ENCODE measurements around the gene MUC5B.

The MUC5B gene

GRCh38 chr11:1302461-1303125 lies 79.7 kb downstream of the MUC5B start:
- DNase-seq = no peak

- no peak for DNase-seq
Observed at GRCh38 chr11:1303126-1303821, 80.4 kb downstream of the MUC5B start.

DNA sequence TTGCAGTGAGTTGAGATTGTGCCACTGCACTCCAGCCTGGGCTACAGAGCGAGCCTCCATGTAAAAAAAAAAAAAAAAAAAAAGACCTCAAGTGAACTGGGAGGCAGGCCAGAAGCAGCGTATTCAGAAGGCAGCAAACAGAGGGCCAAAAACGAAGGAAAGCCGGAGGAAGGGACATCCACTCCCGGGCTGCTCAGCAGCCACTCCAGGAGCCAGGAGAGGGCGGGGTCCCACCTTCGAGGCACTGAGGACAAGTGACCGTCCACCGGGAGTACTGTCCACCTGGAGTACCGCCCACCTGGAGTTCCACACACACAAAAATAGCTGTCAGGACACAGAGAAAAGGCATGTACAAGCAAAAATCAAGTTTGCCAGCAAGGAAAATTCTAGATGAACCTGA lies 81.1 kb downstream of the MUC5B start:
- no peak for DNase-seq

DNA sequence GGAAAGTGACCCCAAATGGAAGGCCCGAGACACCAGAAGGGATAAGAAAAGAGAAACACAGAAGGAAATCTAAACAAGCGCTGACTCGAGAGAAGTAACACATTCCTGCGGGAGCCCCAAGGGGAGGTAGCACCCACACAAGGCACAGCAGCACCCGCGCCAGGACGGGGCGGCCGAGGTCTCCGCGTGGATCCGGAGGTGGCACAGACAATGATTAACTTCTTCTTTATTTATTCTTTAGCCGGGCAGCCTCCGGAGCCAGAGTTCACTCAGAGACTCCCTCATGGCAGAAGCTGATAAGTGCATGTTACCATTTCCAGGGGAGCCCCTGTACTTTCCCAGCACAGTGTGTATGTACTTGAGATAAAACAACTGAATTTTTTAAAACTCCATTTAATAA lies 81.5 kb downstream of the MUC5B start:
- no peak for DNase-seq

- DNase-seq = no peak
Observed at GRCh38 chr11:1305063-1305495, 82.2 kb downstream of the MUC5B start.

GRCh38 chr11:1305501-1306056 lies 82.7 kb downstream of the MUC5B start:
- no peak for DNase-seq

DNA sequence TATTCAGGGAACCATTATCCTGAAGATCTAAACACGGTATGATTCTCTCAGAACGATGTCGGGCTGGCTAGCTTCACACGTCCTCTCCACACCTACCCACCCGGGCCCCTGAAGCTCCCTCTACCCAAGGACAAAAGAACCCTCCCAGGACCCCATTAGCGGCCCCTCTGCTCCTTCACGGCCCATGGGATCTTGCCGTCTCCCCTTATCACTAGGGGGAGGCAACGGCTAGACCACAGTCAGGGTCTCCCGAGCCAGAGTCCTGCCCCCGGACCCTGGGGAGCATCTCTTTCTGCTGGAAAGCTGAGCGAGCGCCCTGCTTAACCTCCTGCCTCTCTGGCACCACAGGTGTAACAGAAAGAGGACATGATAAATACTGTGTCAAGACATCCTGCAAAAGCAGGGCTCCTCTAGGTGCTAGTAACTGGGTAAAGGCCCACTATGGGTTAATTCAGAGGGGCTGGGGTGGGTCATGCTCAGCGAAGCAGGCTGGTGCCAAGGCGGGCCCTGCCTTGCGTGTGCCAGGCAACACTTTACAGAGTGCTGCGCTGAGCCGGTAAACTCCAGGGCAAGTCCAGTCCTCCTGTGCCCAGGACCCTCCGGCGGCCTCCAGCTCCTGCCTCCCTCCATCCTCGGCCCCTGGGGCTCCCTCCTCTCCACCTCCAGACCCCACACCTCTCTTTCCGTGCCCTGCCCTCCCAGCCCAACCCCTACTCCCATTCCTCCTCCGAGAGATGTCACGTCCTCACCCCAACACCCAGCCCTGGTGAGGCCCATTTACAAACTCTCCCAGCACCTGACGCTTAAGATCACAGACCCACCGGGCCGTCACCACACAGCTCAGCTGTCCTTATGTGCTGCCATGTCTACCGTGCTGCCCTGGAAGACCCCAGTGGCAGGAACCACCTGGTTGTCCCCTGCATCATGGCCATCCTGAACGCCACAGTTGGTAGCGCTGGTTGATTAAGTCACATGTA lies 83.6 kb downstream of the MUC5B start:
- DNase-seq = no peak

- DNase-seq = no peak
Observed at GRCh38 chr11:1307163-1307870, 84.5 kb downstream of the MUC5B start.

GRCh38 chr11:1307998-1308742 lies 85.3 kb downstream of the MUC5B start:
- DNase-seq = no peak

GRCh38 chr11:1308743-1309497 lies 86.1 kb downstream of the MUC5B start:
- peak; percentile 39 for DNase-seq

DNA sequence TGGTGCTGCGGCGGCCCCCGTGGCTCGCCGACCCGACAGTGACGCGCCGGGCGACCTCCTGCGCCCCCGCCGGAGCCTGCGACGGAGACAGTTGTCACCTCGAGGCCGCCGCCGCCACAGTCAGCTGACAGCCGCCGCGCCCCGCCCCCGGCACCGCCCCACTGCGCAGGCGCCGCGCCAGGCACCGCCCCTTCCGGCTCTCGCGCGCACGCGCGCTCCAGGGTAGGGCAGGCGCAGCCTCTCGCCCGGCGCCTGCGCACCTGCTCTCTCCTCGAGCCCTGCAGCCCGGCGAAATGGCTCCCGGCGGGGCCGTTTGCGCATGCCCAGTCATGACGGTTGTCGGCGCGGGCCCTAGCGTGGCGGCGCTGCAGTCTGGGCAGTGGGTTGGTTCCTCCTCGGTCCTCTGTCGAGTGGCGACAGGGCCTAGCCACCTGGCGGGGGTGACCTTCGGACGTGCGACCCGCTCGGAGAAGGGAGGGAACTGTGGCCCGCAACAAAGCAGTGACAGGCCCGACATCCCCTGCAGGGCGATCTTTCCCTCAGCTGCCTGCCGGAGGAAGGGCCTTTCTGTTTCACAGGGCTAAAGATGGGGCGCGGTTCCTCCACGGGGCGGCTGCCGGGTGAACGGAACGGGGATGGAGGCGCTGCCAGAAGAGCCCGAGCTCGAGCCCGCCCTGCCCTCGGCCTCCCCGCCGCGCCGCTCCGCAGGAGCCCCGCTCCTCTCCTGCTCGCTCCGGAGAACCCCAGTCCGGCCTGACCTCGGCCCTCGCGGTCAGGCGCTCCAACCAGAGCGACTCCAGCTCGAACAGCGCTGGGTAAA lies 86.8 kb downstream of the MUC5B start, which contains the start of gene TOLLIP:
Gene TOLLIP, minus strand, starts transcription at position 135 of the 820 bp plus-strand sequence. Its CDS starts 134 bp downstream, at position 1.
- peak; percentile 97 for DNase-seq

GRCh38 chr11:1310318-1310687 lies 87.4 kb downstream of the MUC5B start:
- no peak for DNase-seq

- DNase-seq = peak; percentile 74
Observed at GRCh38 chr11:1310772-1311468, 88.1 kb downstream of the MUC5B start.

Data from stimulated activated CD8-positive, alpha-beta memory T cell treated with anti-CD3 and anti-CD28 coated beads, Interleukin-4, amount 100 ng/mL, for 48 hours (primary cell).